ENCODE measurements around the gene MMAA.
"Not testable (repeated sequence)": the region's sequence is repeated elsewhere in the genome, so short reads cannot be mapped to it uniquely, and the experiment has no call there.

- not testable (repeated sequence) for TF ChIP-seq SIN3A (IDR thresholded peaks at IDR 0.05; ENCODE audit: borderline replicate concordance, insufficient read depth, low read depth, low read length); CTCF (IDR thresholded peaks at IDR 0.05)
- TF ChIP-seq, protein P1, sequence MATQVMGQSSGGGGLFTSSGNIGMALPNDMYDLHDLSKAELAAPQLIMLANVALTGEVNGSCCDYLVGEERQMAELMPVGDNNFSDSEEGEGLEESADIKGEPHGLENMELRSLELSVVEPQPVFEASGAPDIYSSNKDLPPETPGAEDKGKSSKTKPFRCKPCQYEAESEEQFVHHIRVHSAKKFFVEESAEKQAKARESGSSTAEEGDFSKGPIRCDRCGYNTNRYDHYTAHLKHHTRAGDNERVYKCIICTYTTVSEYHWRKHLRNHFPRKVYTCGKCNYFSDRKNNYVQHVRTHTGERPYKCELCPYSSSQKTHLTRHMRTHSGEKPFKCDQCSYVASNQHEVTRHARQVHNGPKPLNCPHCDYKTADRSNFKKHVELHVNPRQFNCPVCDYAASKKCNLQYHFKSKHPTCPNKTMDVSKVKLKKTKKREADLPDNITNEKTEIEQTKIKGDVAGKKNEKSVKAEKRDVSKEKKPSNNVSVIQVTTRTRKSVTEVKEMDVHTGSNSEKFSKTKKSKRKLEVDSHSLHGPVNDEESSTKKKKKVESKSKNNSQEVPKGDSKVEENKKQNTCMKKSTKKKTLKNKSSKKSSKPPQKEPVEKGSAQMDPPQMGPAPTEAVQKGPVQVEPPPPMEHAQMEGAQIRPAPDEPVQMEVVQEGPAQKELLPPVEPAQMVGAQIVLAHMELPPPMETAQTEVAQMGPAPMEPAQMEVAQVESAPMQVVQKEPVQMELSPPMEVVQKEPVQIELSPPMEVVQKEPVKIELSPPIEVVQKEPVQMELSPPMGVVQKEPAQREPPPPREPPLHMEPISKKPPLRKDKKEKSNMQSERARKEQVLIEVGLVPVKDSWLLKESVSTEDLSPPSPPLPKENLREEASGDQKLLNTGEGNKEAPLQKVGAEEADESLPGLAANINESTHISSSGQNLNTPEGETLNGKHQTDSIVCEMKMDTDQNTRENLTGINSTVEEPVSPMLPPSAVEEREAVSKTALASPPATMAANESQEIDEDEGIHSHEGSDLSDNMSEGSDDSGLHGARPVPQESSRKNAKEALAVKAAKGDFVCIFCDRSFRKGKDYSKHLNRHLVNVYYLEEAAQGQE (IDR thresholded peaks at IDR 0.05; ENCODE audit: insufficient read depth in 1 of 2, low read depth in 2 of 2, low read length in 1 of 2): not testable (repeated sequence)
Measured at GRCh38 chr4:145622067-145622466, 2.9 kb downstream of the MMAA start.
